ENCODE data around the gene UGT1A3. TPM values are rescaled to one million over a fixed set of nuclear protein-coding genes. Genes with fewer than 3 reads are reported as not detected.

Gene UGT1A3
- total RNA-seq, 2 experiments from 2014 or later: not detected

DNA sequence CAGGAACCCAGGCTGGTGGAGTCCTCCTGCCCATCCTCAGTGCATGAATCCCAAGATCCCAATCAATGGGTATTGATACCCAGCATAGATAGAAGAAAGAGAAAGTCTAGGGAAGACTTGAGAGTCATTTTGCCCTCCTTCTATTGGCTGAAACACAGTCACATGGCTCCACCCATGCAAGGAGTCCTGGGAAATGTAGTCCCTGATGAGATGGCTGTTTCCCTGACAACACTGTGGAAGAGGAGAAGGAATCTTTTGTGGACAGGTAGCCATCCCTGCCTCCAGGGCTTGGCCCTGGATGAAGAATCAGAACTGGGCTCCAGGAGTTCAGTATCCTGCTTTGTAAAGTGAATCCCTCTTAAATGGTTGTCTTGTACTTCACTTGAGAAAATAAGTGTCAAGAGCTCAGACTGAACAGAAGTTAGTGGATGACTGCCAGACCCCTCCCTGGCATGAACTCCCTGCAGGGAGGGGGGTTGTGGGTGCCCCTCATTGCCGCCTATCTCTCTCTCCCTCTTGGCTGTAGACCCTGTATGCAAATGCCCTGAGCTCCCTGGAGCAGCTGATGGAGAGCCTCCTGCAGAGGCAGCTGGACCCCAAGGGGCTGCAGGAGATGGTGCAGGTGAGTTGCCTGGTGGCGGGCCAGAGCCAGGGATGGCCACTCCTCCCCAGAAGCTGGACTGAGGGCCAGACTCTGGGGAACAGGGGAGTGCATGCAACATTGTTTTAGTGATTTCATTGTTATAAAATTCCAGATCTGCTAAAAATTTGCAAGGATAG is 85.4 kb downstream of the UGT1A3 start:
- Mint-ChIP-seq H3K9me3 (no peaks in the 10 kb centered on the region), H3K27me3 (peaks cover 10% of the 10 kb centered on the region), H3K27ac (no peak overlapping the region), H3K4me3 (no peak overlapping the region), H3K4me1 (peaks cover 3% of the 10 kb centered on the region), H3K36me3 (no peaks in the 10 kb centered on the region)
- POLR2A ChIA-PET: no interaction called here
- DNase-seq: no peak
- no peak for ATAC-seq (ENCODE audit: low read depth)

DNA sequence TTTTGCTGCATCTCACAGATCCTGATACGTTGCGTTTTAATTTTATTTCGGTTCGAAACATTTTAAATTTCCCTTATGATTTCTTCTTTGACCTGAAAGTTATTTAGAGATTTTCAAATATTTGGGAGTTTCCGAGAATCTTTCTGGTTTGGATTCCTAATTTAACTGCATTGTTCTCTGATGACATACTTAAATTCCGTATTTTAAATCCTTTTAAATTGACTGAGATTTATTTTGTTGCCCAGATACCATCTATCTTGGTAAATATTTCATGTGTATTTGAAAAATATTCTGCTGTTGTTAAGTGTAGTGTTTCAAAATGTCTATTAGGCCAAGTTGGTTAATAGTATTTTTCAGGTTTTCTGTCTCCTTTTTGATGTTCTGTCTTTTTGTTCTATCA is 87.0 kb downstream of the UGT1A3 start:
- Mint-ChIP-seq H3K36me3 (no peaks in the 10 kb centered on the region), H3K4me3 (no peak overlapping the region), H3K4me1 (peaks cover 3% of the 10 kb centered on the region), H3K9me3 (no peaks in the 10 kb centered on the region), H3K27me3 (peaks cover 10% of the 10 kb centered on the region), H3K27ac (no peak overlapping the region)
- POLR2A ChIA-PET: no interaction called here
- ATAC-seq (ENCODE audit: low read depth): no peak
- no peak for DNase-seq

- no peaks in the 10 kb centered on the region for H3K9me3 Mint-ChIP-seq
- H3K4me3 Mint-ChIP-seq: no peak overlapping the region
- POLR2A ChIA-PET: no interaction called here
- H3K27me3 Mint-ChIP-seq: peaks cover 10% of the 10 kb centered on the region
- ATAC-seq (ENCODE audit: low read depth) (no peak), DNase-seq (no peak)
- no peak overlapping the region for H3K27ac Mint-ChIP-seq
- peaks cover 3% of the 10 kb centered on the region for H3K4me1 Mint-ChIP-seq
- H3K36me3 Mint-ChIP-seq: no peaks in the 10 kb centered on the region
Measured at GRCh38 chr2:233816334-233816733, 87.5 kb downstream of the UGT1A3 start.

- H3K36me3 Mint-ChIP-seq: no peaks in the 10 kb centered on the region
- peaks cover 3% of the 10 kb centered on the region for H3K4me1 Mint-ChIP-seq
- H3K4me3 Mint-ChIP-seq: no peak overlapping the region
- POLR2A ChIA-PET: no interaction called here
- DNase-seq (no peak), ATAC-seq (ENCODE audit: low read depth) (no peak)
- H3K27ac Mint-ChIP-seq: no peak overlapping the region
- H3K27me3 Mint-ChIP-seq: peaks cover 10% of the 10 kb centered on the region
- no peaks in the 10 kb centered on the region for H3K9me3 Mint-ChIP-seq
Measured at GRCh38 chr2:233816771-233817170, 87.9 kb downstream of the UGT1A3 start.

DNA sequence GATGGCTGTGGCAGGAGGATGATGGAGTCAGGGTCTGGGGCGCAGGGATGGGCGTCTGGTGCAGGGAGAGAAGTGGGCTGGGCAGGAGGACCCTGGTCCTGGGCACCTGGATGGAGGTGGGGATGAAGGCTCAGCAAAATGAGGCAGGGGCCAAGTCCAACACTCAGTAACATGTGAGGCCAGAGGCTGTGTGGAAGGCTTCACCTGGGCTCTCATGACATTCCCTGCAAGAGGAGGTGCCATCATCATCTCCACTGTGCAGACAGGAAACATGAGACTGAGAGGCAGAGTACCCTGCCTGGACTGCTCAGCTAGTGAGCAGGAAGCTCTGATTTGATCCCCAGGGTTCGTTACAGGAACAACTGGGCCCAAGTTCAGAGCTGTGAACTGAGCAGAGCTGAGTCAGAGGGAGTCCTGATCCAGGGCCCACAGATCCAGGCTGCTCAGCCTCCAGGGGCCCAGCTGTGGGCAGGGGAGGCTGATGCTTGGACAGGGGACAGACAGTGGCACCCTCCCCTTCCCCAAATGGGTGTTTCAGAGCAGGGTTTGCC is 88.6 kb downstream of the UGT1A3 start:
- H3K4me3 Mint-ChIP-seq: no peak overlapping the region
- no peak overlapping the region for H3K27ac Mint-ChIP-seq
- no peaks in the 10 kb centered on the region for H3K36me3 Mint-ChIP-seq
- no peaks in the 10 kb centered on the region for H3K9me3 Mint-ChIP-seq
- POLR2A ChIA-PET: no interaction called here
- peaks cover 3% of the 10 kb centered on the region for H3K4me1 Mint-ChIP-seq
- H3K27me3 Mint-ChIP-seq: peaks cover 10% of the 10 kb centered on the region
- no peak for DNase-seq
- no peak for ATAC-seq (ENCODE audit: low read depth)

GRCh38 chr2:233817995-233818638 is 89.3 kb downstream of the UGT1A3 start:
- Mint-ChIP-seq H3K36me3 (no peaks in the 10 kb centered on the region), H3K9me3 (no peaks in the 10 kb centered on the region), H3K4me3 (no peak overlapping the region), H3K4me1 (peaks cover 3% of the 10 kb centered on the region), H3K27ac (no peak overlapping the region), H3K27me3 (peaks cover 10% of the 10 kb centered on the region)
- ATAC-seq (ENCODE audit: low read depth) (no peak), DNase-seq (peak; percentile 16)
- POLR2A ChIA-PET: no interaction called here

DNA sequence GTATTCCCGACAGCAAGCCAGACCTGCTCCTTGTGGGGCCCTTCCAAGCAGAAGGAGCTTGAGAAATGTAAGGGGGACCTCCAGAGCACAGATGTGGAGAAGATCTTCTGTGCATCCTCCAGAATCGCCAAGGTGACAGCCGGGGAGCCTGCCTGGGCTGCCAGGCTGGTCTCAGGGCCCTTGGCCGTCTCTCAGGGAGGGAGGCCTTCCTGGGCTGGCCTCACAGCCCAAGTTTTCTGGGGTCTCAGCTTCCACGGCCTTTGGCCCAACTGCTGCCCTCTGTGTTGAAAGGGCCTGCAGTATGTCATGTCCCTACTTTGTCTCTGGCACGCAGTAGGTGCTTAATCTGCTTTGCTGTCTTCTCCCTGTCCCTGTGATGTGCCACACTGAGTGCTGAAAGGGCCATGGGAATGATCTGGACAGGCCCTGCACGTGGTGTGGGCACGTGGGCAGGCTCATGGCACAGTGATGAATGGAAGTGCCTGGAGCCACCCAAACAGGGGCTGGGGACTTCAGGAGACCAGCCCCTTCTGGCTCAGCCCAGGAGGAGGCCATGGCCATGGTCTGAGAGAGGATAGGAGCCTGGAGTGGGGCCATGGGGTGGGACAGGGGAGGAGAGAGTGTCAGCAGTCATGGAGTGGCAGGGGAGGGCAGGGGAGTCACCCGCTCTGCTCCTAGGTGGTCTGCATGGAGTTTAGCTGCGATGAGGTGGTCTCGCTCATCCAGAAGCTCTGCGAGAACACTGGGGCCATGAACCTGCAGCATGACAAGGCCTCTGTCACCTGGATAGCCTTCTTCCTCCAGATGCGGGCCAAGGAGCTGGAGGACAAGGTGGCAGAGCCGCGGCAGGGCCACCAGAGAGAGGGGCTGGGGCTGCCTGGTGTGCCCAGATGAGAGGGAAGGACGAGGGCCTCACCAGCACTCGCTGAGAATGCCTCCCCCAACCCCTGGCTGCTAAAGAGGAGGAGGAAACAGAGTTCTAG is 90.1 kb downstream of the UGT1A3 start:
- peak; percentile 17 for DNase-seq
- POLR2A ChIA-PET: no interaction called here
- peak; percentile 14 for ATAC-seq (ENCODE audit: low read depth)
- H3K36me3 Mint-ChIP-seq: no peaks in the 10 kb centered on the region
- no peaks in the 10 kb centered on the region for H3K9me3 Mint-ChIP-seq
- peaks cover 3% of the 10 kb centered on the region for H3K4me1 Mint-ChIP-seq
- H3K27me3 Mint-ChIP-seq: peaks cover 10% of the 10 kb centered on the region
- no peak overlapping the region for H3K27ac Mint-ChIP-seq
- no peak overlapping the region for H3K4me3 Mint-ChIP-seq

GRCh38 chr2:233819884-233820773 is 91.3 kb downstream of the UGT1A3 start:
- no peaks in the 10 kb centered on the region for H3K36me3 Mint-ChIP-seq
- no peaks in the 10 kb centered on the region for H3K9me3 Mint-ChIP-seq
- no peak overlapping the region for H3K27ac Mint-ChIP-seq
- H3K4me3 Mint-ChIP-seq: no peak overlapping the region
- peaks cover 3% of the 10 kb centered on the region for H3K4me1 Mint-ChIP-seq
- peak; percentile 22 for DNase-seq
- ATAC-seq (ENCODE audit: low read depth): no peak
- POLR2A ChIA-PET: no interaction called here
- H3K27me3 Mint-ChIP-seq: peaks cover 12% of the 10 kb centered on the region

GRCh38 chr2:233820774-233821105 is 91.9 kb downstream of the UGT1A3 start:
- no peak for ATAC-seq (ENCODE audit: low read depth)
- no peak overlapping the region for H3K27ac Mint-ChIP-seq

GRCh38 chr2:233821196-233821595 is 92.4 kb downstream of the UGT1A3 start:
- Mint-ChIP-seq H3K4me3 (no peak overlapping the region), H3K27me3 (peaks cover 5% of the 10 kb centered on the region), H3K36me3 (no peaks in the 10 kb centered on the region), H3K4me1 (peaks cover 3% of the 10 kb centered on the region), H3K9me3 (no peaks in the 10 kb centered on the region), H3K27ac (no peak overlapping the region)
- POLR2A ChIA-PET: no interaction called here
- DNase-seq (no peak), ATAC-seq (ENCODE audit: low read depth) (no peak)

More at GRCh38 chr2:233820774-233821105, 91.9 kb downstream of the UGT1A3 start:
- POLR2A ChIA-PET: no interaction called here
- no peaks in the 10 kb centered on the region for H3K36me3 Mint-ChIP-seq
- H3K4me3 Mint-ChIP-seq: no peak overlapping the region
- no peak for DNase-seq
- peaks cover 3% of the 10 kb centered on the region for H3K4me1 Mint-ChIP-seq
- H3K9me3 Mint-ChIP-seq: no peaks in the 10 kb centered on the region
- peaks cover 9% of the 10 kb centered on the region for H3K27me3 Mint-ChIP-seq

- no peaks in the 10 kb centered on the region for H3K36me3 Mint-ChIP-seq
- no peaks in the 10 kb centered on the region for H3K9me3 Mint-ChIP-seq
- ATAC-seq (ENCODE audit: low read depth): no peak
- DNase-seq: peak; percentile 15
- peaks cover 3% of the 10 kb centered on the region for H3K4me1 Mint-ChIP-seq
- POLR2A ChIA-PET: no interaction called here
- no peak overlapping the region for H3K27ac Mint-ChIP-seq
- no peak overlapping the region for H3K4me3 Mint-ChIP-seq
- peaks cover 9% of the 10 kb centered on the region for H3K27me3 Mint-ChIP-seq
Measured at GRCh38 chr2:233821709-233822100, 92.9 kb downstream of the UGT1A3 start.

DNA sequence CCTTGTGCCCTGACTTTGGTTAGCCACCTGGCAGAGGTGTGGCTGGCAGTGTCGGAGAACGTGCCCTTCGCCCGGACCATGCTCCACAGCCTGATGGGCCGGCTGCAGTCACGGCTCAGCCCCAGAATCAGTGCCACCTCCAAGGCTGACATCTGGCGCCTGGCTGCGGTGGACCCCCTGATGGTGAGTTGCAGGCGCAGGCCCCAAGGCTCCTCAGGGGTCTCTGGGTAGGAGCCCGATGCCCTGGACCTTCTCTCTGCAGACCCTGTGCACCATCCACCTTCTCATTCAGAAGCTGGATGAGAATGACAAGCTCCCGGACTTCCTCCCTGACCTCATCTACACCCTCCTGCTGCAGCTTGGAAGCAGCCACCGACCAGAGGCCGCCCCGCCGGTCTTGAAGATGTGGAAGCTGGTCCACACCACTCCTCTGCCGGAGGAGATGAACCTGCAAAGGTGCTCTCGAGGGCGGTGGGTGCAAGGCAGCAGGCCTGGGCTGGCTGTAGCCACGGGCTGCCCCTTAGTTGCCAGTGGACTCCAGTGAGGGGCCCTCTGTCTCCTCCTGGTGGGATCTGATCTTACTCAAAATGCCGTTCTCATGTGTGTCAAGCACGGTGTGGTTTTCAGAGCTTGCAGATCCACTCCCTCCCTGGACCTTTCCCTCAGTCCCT is 93.4 kb downstream of the UGT1A3 start:
- no peak overlapping the region for H3K4me3 Mint-ChIP-seq
- no peaks in the 10 kb centered on the region for H3K4me1 Mint-ChIP-seq
- POLR2A ChIA-PET: no interaction called here
- DNase-seq: peak; percentile 13
- no peak overlapping the region for H3K27ac Mint-ChIP-seq
- peaks cover 10% of the 10 kb centered on the region for H3K27me3 Mint-ChIP-seq
- ATAC-seq (ENCODE audit: low read depth): no peak
- no peaks in the 10 kb centered on the region for H3K9me3 Mint-ChIP-seq
- no peaks in the 10 kb centered on the region for H3K36me3 Mint-ChIP-seq

Measured in activated naive CD8-positive, alpha-beta T cell treated with anti-CD3 and anti-CD28 coated beads, Interleukin-2, amount 10 ng/mL, durations not matched to agents 7 days and 5 days (primary cell).